Retinal pigment epithelial cell (primary cell): ENCODE data around the gene PRKAG2.

Experiments used
- DNase-seq: peaks from one replicate; pipeline ENCODE4 v3.0.0-alpha.2; 2010; ENCODE audit warnings: low read depth
- H3K4me3 ChIP-seq: 2 replicates; pipeline ENCODE4 v1.5.1; 2011; ENCODE audit warnings: mild to moderate bottlenecking, low read length, control low read depth, moderate library complexity
- CTCF ChIP-seq: conservative IDR thresholded peaks from 2 replicates; pipeline ENCODE4 v1.5.1; 2011; ENCODE audit warnings: low read depth, low read length, control low read depth, inconsistent platforms

Gene PRKAG2

GRCh38 chr7:151777908-151778670, 98.8 kb downstream of the PRKAG2 start:
- no peak for DNase-seq
- no peak overlapping the region for H3K4me3 ChIP-seq
- no peak for TF ChIP-seq CTCF

GRCh38 chr7:151777495-151777880, 99.4 kb downstream of the PRKAG2 start:
- no peak for DNase-seq
- no peak overlapping the region for H3K4me3 ChIP-seq
- TF ChIP-seq CTCF, result no peak

- no peak overlapping the region for H3K4me3 ChIP-seq
- TF ChIP-seq CTCF, result no peak
- DNase-seq, result no peak
These were observed 99.9 kb downstream of the PRKAG2 start for GRCh38 chr7:151776876-151777494.

- no peak overlapping the region for H3K4me3 ChIP-seq
- DNase-seq, result no peak
- TF ChIP-seq CTCF, result no peak
These were observed 100.5 kb downstream of the PRKAG2 start for GRCh38 chr7:151776446-151776845.

GRCh38 chr7:151775547-151776443, 101.1 kb downstream of the PRKAG2 start:
- DNase-seq, result no peak
- TF ChIP-seq CTCF, result no peak
- H3K4me3 ChIP-seq, result no peak overlapping the region

GRCh38 chr7:151774951-151775350, 102.0 kb downstream of the PRKAG2 start:
- no peak overlapping the region for H3K4me3 ChIP-seq
- TF ChIP-seq CTCF, result no peak
- DNase-seq, result no peak
